ENCODE data around the gene ACTR5.

The ACTR5 gene

GRCh38 chr20:38728911-38729642 is 19.2 kb upstream of the ACTR5 start:
- no peak for DNase-seq (ENCODE audit: low spot score)

- DNase-seq (ENCODE audit: low spot score) = no peak
Measured at GRCh38 chr20:38729767-38730166, 18.5 kb upstream of the ACTR5 start.

GRCh38 chr20:38730167-38730988 is 17.9 kb upstream of the ACTR5 start:
- DNase-seq (ENCODE audit: low spot score) = no peak

- peak; percentile 30 for DNase-seq (ENCODE audit: low spot score)
Measured at GRCh38 chr20:38730989-38731737, 17.1 kb upstream of the ACTR5 start.

- no peak for DNase-seq (ENCODE audit: low spot score)
Measured at GRCh38 chr20:38731738-38732113, 16.5 kb upstream of the ACTR5 start.

DNA sequence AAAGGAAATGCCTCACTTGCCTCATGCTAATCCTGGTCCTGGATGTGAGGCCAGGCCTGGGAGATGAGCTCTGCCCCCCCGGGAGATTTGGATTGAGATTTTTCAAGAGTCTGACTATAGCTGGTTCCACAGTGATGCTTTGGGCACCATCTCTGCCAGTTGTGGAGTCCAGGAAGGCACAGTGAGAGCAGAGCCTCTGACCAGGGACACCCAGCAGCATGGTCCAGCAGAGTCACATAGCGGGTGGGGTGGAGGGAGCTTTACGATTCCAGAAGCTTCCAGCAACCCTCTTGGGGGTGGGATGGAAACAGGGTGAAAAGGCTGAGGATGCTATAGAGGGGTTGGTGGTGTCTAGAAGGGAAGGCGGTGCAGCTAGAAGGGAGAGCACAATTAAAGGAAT is 15.3 kb upstream of the ACTR5 start:
- no peak for DNase-seq (ENCODE audit: low spot score)

DNA sequence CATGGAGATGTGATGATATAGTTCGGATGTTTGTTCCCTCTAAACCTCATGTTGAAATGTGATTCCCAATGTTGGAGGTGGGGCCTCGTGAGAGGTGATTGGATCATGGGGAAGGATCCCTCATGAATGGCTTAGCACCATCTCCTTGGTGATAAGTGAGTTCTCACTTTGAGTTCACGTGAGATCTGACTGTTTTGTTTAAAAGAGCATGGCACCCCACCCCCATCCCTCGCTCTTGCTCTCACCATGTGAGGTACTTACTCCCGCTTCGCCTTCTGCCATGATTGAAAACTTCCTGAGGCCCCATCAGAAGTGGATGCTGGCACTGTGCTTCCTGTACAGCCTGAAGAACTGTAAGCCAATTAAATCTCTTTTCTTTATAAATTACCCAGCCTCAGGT is 13.1 kb upstream of the ACTR5 start:
- DNase-seq (ENCODE audit: low spot score) = no peak

DNA sequence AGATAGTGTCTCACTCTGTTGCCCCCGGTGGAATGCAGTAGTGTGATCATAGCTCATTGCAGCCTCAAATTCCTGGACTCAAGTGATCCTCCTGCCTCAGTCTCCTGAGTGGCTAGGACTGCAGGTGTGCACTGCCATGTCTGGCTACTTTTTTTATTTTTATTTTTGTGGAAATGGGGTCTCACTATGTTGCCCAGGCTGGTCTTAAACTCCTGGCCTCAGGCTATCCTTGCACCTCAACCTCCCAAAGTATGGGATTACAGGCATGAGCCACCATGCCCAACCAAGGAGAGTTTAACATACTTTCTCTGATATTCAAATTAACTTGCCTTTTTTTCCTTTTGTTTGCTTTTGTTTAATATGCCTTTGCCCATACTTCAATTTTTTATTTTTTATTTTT is 10.4 kb upstream of the ACTR5 start:
- no peak for DNase-seq (ENCODE audit: low spot score)

DNA sequence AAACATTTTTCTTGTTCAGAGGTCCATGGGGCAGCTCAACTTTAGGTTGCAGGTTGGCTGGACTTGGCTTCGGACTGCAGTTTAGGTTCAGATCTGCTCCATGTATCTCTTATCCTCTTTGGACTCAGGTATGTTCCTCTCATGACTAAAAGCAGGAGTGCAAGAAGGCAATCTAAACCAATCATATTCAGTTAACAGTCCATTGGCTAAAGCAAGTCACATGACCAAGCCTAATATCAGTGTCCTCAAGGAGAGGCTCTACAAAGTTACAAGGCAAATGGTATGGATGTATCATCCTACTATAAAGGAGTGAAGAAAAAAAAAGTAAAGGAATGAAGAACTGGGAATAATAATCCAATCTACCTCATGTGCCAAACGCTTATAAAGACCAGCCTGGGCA is 2.5 kb upstream of the ACTR5 start:
- no peak for DNase-seq (ENCODE audit: low spot score)

DNA sequence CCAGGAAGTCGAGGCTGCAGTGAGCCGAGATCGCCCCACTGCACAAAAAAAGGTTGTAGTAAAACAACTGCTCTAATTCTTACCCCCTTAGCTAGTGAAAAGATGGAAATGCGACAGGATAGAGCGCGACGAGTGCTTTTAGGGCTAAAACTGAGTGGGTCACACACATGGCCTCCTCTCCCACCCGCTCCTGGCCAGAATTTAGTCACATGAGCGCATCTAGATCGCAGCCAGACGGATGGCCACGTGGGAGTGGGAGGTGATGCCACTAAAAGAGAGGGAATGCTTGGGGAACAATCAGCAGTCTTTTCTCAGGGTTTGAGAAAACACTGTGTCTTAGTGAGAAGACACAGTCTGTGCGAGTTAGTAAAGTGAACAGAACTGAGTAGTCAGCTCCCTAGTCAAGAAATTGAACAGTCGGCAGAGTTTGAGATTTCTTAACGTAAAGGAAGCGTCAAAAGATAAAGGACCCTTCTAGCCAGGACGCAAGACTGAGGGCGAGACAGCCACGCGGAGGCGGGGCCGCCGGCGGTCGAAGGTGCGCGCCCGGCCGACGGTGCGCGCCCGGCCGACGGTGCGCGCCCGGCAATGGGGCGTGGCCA is 664 bp upstream of the ACTR5 start:
- DNase-seq (ENCODE audit: low spot score) = peak; percentile 37

DNA sequence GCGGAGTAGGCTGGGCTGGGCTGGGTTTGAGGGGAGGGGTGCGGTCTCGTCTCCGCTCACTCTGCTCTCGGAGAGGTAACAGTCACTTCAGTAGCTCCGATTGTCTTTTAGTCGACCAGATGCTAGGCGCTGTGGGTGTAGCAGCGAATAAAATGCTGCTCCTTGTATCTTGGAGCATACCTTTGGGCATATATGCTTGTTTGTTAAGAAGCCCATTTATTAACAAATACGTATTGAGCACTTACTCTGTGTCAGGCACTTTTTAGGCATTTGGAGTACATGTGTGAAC is 545 bp downstream of the ACTR5 start:
- no peak for DNase-seq (ENCODE audit: low spot score)

- no peak for DNase-seq (ENCODE audit: low spot score)
Measured at GRCh38 chr20:38751360-38751976, 3.2 kb downstream of the ACTR5 start.

DNA sequence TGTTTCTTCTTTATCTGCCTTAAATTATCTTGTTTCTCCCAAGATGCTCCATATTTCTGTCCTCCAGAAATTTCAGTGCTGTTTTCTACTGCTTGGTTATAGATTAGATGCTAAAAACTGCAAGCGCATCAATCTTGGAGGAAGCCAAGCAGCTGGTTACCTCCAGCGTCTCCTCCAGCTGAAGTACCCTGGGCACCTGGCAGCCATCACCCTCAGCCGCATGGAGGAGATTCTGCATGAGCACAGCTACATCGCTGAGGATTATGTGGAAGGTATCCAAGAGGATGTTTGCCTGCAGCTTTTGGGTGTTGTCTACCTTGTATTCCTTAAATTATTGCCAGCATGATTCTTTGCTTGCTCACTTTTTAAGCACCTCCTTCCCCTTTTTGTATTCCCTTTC is 3.8 kb downstream of the ACTR5 start:
- no peak for DNase-seq (ENCODE audit: low spot score)

DNA sequence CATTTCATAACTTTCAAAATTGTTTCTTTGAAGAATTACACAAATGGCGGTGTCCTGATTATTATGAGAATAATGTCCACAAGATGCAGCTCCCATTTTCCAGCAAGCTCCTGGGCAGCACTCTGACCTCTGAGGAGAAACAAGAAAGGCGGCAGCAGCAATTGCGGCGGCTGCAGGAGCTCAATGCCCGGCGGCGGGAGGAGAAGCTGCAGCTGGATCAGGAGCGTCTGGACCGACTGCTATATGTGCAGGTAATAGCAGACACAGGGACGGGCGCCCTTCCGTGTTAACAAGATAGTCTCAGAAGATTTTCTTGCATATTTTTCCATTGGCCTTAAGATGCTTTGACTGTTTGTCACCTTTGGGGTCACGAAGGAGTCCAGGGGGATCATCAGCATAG is 6.7 kb downstream of the ACTR5 start:
- no peak for DNase-seq (ENCODE audit: low spot score)

DNA sequence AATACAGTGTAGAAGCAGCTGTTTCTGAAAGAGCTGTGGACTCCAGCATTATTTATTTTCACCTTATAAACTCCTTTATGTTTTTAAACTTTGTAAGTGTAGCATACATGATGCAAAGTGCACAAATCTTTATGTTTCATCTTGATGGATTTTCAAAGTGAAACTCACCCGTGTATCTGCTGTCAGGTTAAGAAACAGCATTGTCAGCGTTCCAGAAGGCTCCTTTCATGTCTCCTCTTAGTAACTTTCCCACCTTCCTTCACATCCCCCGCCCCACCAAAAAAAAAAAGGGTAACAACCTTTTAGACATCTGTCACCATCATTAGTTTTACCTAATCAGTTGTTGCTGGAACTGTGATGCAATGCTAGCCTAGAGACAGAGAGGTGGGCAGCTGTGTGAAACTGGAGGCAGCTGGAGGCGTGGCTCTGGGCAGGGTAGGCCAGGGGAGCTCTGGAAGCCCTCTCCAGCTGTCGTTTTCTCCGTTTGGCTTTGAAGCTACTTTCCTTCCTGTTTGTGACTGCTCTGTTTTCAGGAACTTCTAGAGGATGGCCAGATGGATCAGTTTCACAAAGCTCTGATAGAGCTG is 7.2 kb downstream of the ACTR5 start:
- DNase-seq (ENCODE audit: low spot score) = no peak

GRCh38 chr20:38757145-38757775 is 9.0 kb downstream of the ACTR5 start:
- DNase-seq (ENCODE audit: low spot score) = no peak

- DNase-seq (ENCODE audit: low spot score) = peak; percentile 55
Measured at GRCh38 chr20:38759106-38759505, 10.8 kb downstream of the ACTR5 start.

GRCh38 chr20:38760978-38761377 is 12.7 kb downstream of the ACTR5 start:
- no peak for DNase-seq (ENCODE audit: low spot score)

- no peak for DNase-seq (ENCODE audit: low spot score)
Measured at GRCh38 chr20:38762174-38762573, 13.9 kb downstream of the ACTR5 start.

- DNase-seq (ENCODE audit: low spot score) = no peak
Measured at GRCh38 chr20:38763616-38764015, 15.4 kb downstream of the ACTR5 start.

GRCh38 chr20:38764567-38765318 is 16.5 kb downstream of the ACTR5 start:
- no peak for DNase-seq (ENCODE audit: low spot score)
